ENCODE results near the gene MAGED4B. TPM values are rescaled to one million over a fixed set of nuclear protein-coding genes. Genes with fewer than 3 reads are reported as not detected.

Gene MAGED4B
- total and polyA plus RNA-seq, 11 donors, result 0.45 to 4.2 (median 1.4) TPM; not detected in 2

DNA sequence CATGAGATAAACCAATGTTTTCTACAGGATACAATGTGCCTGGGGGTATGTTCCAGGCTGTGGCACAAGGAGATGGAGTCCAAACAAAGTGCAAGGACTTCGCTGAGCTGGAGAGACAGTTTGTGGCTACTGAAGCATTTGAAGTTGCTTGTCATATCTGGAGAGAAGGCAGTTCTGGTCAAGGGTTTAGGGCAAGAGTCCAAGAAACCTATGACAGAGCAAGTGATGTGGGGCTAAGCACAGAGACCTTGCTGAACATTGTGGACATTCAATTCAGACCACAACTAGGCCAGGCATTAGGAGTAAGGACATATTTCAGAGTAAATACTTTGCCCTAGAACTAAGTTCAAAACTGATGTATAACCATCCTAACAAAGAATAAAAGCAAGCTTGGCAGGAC is 34.8 kb downstream of the MAGED4B start:
- Histone ChIP-seq H3K4me1 (no peaks in the 10 kb centered on the region), H3K9me3 (no peaks in the 10 kb centered on the region), H3K36me3 (no peaks in the 10 kb centered on the region), H3K27ac (no peak overlapping the region), H3K4me3 (no peak overlapping the region), H3K27me3 (peaks cover 0 to 10% (median 0%) of the 10 kb centered on the region in 9 donors)
- intact Hi-C loops (cut with DNase I), result no loop called here
- ATAC-seq (no peak), DNase-seq (no peak)
- 55 to 84% (median 63%) methylated on average over 1 of the region's 1 CpG for WGBS, 4 donors
- no peak for TF ChIP-seq POLR2A (IDR thresholded peaks at IDR 0.05)

DNA sequence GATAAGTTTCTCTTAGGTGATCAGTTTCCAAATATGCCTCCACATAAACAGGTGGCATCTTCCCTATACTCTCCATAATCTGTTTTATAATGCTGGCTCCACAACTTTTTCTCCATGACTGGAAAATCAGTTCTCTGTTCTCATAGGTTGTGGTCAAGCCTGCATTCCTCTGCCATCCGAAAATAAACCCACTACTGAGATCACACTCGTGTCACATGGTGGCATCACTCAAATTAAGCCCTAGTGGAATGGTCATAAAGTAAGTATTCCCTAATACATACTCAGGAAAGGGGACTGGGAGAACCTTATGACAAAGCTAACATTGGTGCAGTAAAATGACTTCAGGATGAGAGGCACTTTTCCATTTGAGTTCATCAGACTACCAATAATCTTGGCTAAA is 37.6 kb downstream of the MAGED4B start:
- H3K27ac ChIP-seq, result no peak overlapping the region
- TF ChIP-seq POLR2A (IDR thresholded peaks at IDR 0.05), result no peak
- TF ChIP-seq, protein P1, sequence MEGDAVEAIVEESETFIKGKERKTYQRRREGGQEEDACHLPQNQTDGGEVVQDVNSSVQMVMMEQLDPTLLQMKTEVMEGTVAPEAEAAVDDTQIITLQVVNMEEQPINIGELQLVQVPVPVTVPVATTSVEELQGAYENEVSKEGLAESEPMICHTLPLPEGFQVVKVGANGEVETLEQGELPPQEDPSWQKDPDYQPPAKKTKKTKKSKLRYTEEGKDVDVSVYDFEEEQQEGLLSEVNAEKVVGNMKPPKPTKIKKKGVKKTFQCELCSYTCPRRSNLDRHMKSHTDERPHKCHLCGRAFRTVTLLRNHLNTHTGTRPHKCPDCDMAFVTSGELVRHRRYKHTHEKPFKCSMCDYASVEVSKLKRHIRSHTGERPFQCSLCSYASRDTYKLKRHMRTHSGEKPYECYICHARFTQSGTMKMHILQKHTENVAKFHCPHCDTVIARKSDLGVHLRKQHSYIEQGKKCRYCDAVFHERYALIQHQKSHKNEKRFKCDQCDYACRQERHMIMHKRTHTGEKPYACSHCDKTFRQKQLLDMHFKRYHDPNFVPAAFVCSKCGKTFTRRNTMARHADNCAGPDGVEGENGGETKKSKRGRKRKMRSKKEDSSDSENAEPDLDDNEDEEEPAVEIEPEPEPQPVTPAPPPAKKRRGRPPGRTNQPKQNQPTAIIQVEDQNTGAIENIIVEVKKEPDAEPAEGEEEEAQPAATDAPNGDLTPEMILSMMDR (IDR thresholded peaks at IDR 0.05), result no peak
- H3K9me3 ChIP-seq, result no peaks in the 10 kb centered on the region
- H3K36me3 ChIP-seq, result no peaks in the 10 kb centered on the region
- intact Hi-C loops (cut with DNase I), result no loop called here
- WGBS, 4 donors, result 25 to 60% (median 39%) methylated on average over 2 of the region's 2 CpGs
- peaks cover 0 to 4% (median 0%) of the 10 kb centered on the region in 9 donors for H3K27me3 ChIP-seq
- DNase-seq (no peak), ATAC-seq (no peak)
- H3K4me3 ChIP-seq, result no peak overlapping the region
- H3K4me1 ChIP-seq, result no peaks in the 10 kb centered on the region

DNA sequence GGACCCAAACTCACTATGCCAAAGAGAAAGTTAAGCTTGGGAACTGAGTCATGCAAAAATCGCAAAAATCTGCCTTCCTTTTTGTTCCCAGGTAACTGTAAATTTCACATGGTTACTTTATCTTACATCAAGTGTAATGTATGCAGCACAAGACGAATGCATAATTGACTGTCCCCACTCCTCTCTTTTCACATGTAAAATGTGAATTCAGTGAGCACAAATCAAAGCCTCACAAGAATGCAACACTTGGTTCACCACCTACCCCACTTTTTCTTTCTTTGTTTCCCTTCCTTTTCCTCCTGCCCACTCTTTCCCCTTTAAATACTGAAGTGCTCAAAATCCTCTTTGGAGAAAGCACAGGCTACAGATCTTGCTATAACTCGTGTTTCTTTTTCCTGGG is 53.2 kb downstream of the MAGED4B start:
- Histone ChIP-seq H3K36me3 (no peaks in the 10 kb centered on the region), H3K9me3 (no peaks in the 10 kb centered on the region), H3K4me3 (no peak overlapping the region), H3K4me1 (no peaks in the 10 kb centered on the region), H3K27me3 (peaks cover 0 to 4% (median 0%) of the 10 kb centered on the region in 9 donors), H3K27ac (no peak overlapping the region)
- no peak for TF ChIP-seq POLR2A (IDR thresholded peaks at IDR 0.05)
- TF ChIP-seq, protein P1 (IDR thresholded peaks at IDR 0.05), result no peak
- ATAC-seq (no peak), DNase-seq (no peak)
- WGBS, 4 donors, result 19 to 24% (median 20%) methylated on average over 3 of the region's 3 CpGs
- intact Hi-C loops (cut with DNase I), result no loop called here

Other genes with a start within 250 kb of the MAGED4B start
- gene MAGED1, start 175.6 kb downstream of the MAGED4B start, total RNA-seq, result 10 to 100 TPM; 60.0 to 97.1 (median 71.9) TPM
- 10 to 100 TPM; 19.2 to 38.9 TPM for gene MAGED1, start 175.6 kb downstream of the MAGED4B start, polyA plus RNA-seq
- gene MAGED4, start 115.7 kb upstream of the MAGED4B start, total RNA-seq, result 1 to 10 TPM in 3 of 9 donors, under 1 TPM in 4, not detected in 2; 0.12 to 1.3 (median 0.63) TPM
- 1 to 10 TPM in 1 of 2 donors, under 1 TPM in 1; 0.11 to 1.5 TPM for gene MAGED4, start 115.7 kb upstream of the MAGED4B start, polyA plus RNA-seq